ENCODE results near the gene NUP85.

DNA sequence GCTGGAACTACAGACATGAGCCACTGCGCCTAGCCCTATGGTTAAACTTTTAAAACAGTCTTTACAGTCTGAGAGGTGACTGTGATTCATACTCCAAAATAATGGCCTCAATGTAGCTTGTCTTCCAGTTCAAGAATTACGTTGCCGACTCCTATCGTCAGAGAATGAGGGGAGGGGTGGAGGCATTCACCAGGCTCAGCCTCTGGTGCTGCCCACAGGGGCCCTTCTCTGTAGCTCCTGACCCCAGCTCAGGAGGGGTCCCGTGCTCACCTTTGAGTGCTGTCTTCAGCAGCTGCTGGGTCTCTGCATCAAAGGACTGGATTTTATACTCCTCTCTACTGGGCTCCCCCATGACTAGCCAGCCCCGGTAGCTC lies 64.4 kb downstream of the NUP85 start:
- TF ChIP-seq CTCF (conservative IDR thresholded peaks at IDR 0.05 in 1 of 2, IDR thresholded peaks at IDR 0.05 in 1 of 2; ENCODE audit: extremely low read depth in 1 of 2, insufficient read depth in 1 of 2, low read depth in 1 of 2, low read length in 2 of 2) (no peak), EZH2 (IDR thresholded peaks at IDR 0.05; ENCODE audit: borderline replicate concordance, low read length) (no peak)
